Liver (tissue), 9 donors: ENCODE measurements around the gene SYK. TPM values are rescaled to one million over a fixed set of nuclear protein-coding genes. Genes with fewer than 3 reads are reported as not detected.
"Not testable (repeated sequence)": the region's sequence is repeated elsewhere in the genome, so short reads cannot be mapped to it uniquely, and the experiment has no call there.

Source experiments
- DNase-seq: peaks from one replicate; pipeline ENCODE4 v3.0.0-alpha.2; 2017; ENCODE audit warnings: low spot score
- H3K27ac ChIP-seq, 2 donors: one replicate each; pipeline ENCODE4 v1.7.0; 2013; ENCODE audit warnings: inconsistent platforms in 2 of 2, low read length in 2 of 2, control low read depth in 1 of 2, low read depth in 1 of 2, mild to moderate bottlenecking in 1 of 2
- H3K27me3 ChIP-seq, 4 donors: one replicate each; pipeline versions ENCODE4 v1.6.1 to v1.7.0; 2013; ENCODE audit warnings: low read length in 3 of 4, inconsistent platforms in 1 of 4, mild to moderate bottlenecking in 1 of 4, moderate library complexity in 1 of 4; ENCODE audit not compliant: control insufficient read depth in 4 of 4, insufficient read depth in 4 of 4
- H3K36me3 ChIP-seq, 4 donors: one replicate each; pipeline versions ENCODE4 v1.6.1 to v1.7.0; 2013; ENCODE audit warnings: low read length in 3 of 4, mild to moderate bottlenecking in 3 of 4, low read depth in 1 of 4, moderate library complexity in 1 of 4; ENCODE audit not compliant: control insufficient read depth in 4 of 4, insufficient read depth in 3 of 4
- H3K4me1 ChIP-seq, 4 donors: one replicate each; pipeline versions ENCODE4 v1.6.1 to v1.7.0; 2013; ENCODE audit warnings: low read length in 3 of 4, mild to moderate bottlenecking in 3 of 4, moderate library complexity in 1 of 4; ENCODE audit not compliant: control insufficient read depth in 4 of 4, insufficient read depth in 4 of 4
- H3K4me3 ChIP-seq, 3 donors: one replicate each; pipeline versions ENCODE4 v1.6.1 to v1.7.0; 2013; ENCODE audit warnings: low read length in 3 of 3, control low read depth in 1 of 3, low read depth in 1 of 3, mild to moderate bottlenecking in 1 of 3
- H3K9ac ChIP-seq, 2 donors: one replicate each; pipeline ENCODE4 v1.7.0; 2013; ENCODE audit warnings: low read length in 2 of 2, mild to moderate bottlenecking in 2 of 2, moderate library complexity in 2 of 2, control low read depth in 1 of 2, low read depth in 1 of 2
- H3K9me3 ChIP-seq, 4 donors: one replicate each; pipeline versions ENCODE4 v1.6.1 to v1.7.0; 2013; ENCODE audit warnings: low read length in 3 of 4; ENCODE audit not compliant: control insufficient read depth in 4 of 4
- ATF3 ChIP-seq: IDR thresholded peaks from 2 replicates; pipeline ENCODE4 v1.6.1; 2016; ENCODE audit warnings: antibody characterized with exemption
- CTCF ChIP-seq: fragments of 150-350 bp; IDR thresholded peaks from 2 replicates; pipeline ENCODE4 v1.5.1; 2017; ENCODE audit warnings: improper control_type of control experiment, low read depth, low read length; ENCODE audit not compliant: missing input control
- EGR1 ChIP-seq, 2 donors: IDR thresholded peaks; 2 replicates each; pipeline ENCODE4 v1.6.1; 2016 to 2018; ENCODE audit warnings: antibody characterized with exemption in 2 of 2, low read depth in 2 of 2
- FOXA1 ChIP-seq: IDR thresholded peaks from 2 replicates; pipeline ENCODE4 v1.6.1; 2016; ENCODE audit warnings: antibody characterized with exemption
- FOXA2 ChIP-seq: IDR thresholded peaks from 2 replicates; pipeline ENCODE4 v1.6.1; 2016; ENCODE audit warnings: antibody characterized with exemption
- GABPA ChIP-seq, 2 donors: IDR thresholded peaks in 1 of 2; conservative IDR thresholded peaks in 1 of 2; 2 replicates each; pipeline ENCODE4 v1.6.1; 2016; ENCODE audit warnings: antibody characterized with exemption in 2 of 2, mild to moderate bottlenecking in 1 of 2, moderate library complexity in 1 of 2
- HNF4A ChIP-seq, 2 donors: conservative IDR thresholded peaks; 2 replicates each; pipeline ENCODE4 v1.6.1; 2016; ENCODE audit warnings: antibody characterized with exemption in 2 of 2, mild to moderate bottlenecking in 2 of 2
- HNF4G ChIP-seq: IDR thresholded peaks from 2 replicates; pipeline ENCODE4 v1.6.1; 2016; ENCODE audit warnings: antibody characterized with exemption
- JUND ChIP-seq, 2 donors: IDR thresholded peaks; 2 replicates each; pipeline ENCODE4 v1.6.1; 2016; ENCODE audit warnings: antibody characterized with exemption in 2 of 2
- RAD21 ChIP-seq, 2 donors: IDR thresholded peaks; 2 replicates each; pipeline ENCODE4 v1.6.1; 2016; ENCODE audit warnings: antibody characterized with exemption in 2 of 2, mild to moderate bottlenecking in 2 of 2
- RXRA ChIP-seq, 2 donors: IDR thresholded peaks; 2 replicates each; pipeline ENCODE4 v1.6.1; 2017 to 2018; ENCODE audit warnings: antibody characterized with exemption in 2 of 2, mild to moderate bottlenecking in 1 of 2
- SP1 ChIP-seq: IDR thresholded peaks from 2 replicates; pipeline ENCODE4 v1.6.1; 2018; ENCODE audit warnings: antibody characterized with exemption, mild to moderate bottlenecking
- TAF1 ChIP-seq: conservative IDR thresholded peaks from 2 replicates; pipeline ENCODE4 v1.6.1; 2016; ENCODE audit warnings: antibody characterized with exemption, mild to moderate bottlenecking
- YY1 ChIP-seq: IDR thresholded peaks from 2 replicates; pipeline ENCODE4 v1.6.1; 2016; ENCODE audit warnings: antibody characterized with exemption, mild to moderate bottlenecking
- ZBTB33 ChIP-seq: IDR thresholded peaks from 2 replicates; pipeline ENCODE4 v1.6.1; 2016; ENCODE audit warnings: antibody characterized with exemption
- WGBS: extraction: QIAGEN DNeasy Blood & Tissue Kit; methylation state at CpG from one replicate; pipeline ENCODE4 v1.1.7; 2013; 5-methylcytosine and 5-hydroxymethylcytosine counted together
- polyA plus RNA-seq, 2 donors: library from polyadenylated mRNA; stranded (reverse) in 1 of 2; unstranded in 1 of 2; fragments of 200-250 nt in 1 of 2; fragments of >200 nt in 1 of 2; fragmentation: Nextera tagmentation in 1 of 2; extraction: Ambion mirVana in 1 of 2; gene quantifications; one replicate each; pipeline versions ENCODE4 v1.2.1 to v1.2.3, GENCODE V29; 2013 to 2015
- total RNA-seq, 2 donors: library from RNA; depleted of rRNA; stranded (reverse); fragments of >200 nt; gene quantifications; one replicate each; pipeline ENCODE4 v1.2.3, GENCODE V29; 2014
- TF ChIP-seq, protein P1 (sequence below): IDR thresholded peaks from 2 replicates; pipeline ENCODE4 v1.6.1; 2016; ENCODE audit warnings: antibody characterized with exemption
- donor health status: healthy.
- donor health status: healthy.
- donor health status: healthy.
- donor health status: healthy.
- donor health status: healthy.

The SYK gene
- total and polyA plus RNA-seq, 4 donors = 2.0 to 15.4 (median 4.1) TPM

DNA sequence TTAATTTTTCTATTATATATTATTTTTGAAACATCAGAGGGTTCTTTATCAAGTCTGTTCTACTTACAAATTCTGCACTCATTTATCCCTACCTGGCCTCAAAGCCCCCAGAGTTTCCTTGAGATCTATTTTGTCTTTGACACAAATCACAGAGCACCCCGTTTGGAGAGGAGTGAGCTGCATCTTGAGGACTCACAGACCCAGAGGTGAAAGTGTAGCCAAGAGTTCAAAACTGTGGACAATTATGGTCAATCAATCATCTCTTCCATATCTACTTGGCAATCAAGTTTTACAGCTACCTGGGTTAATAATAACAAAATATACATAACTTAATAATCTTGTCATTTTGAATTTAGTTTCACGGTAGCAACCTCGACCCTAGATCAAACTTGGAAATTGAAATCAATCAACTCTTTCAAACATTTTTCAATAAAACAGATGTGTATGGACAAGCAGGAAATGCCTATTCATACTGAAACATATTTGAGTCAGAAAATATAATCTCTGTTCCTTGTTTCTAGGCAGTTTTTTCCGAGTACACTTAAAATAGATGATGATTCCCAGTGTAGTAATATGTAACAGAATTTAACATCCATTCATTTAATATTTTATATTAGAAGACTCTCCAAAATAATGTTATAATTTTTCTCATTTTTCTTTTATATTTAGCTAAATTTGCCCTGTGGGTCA, 13.7 kb upstream of the SYK start:
- 65% methylated on average over 4 of the region's 4 CpGs for WGBS
- DNase-seq = no peak
- Histone ChIP-seq H3K36me3 (no peaks in the 10 kb centered on the region), H3K27ac (no peak overlapping the region), H3K27me3 (no peaks in the 10 kb centered on the region), H3K4me3 (no peak overlapping the region), H3K9ac (no peak overlapping the region), H3K4me1 (no peaks in the 10 kb centered on the region), H3K9me3 (no peaks in the 10 kb centered on the region)
- TF ChIP-seq ZBTB33 = no peak

- not testable (repeated sequence) for H3K27ac ChIP-seq, H3K9ac ChIP-seq, H3K4me1 ChIP-seq, DNase-seq, H3K27me3 ChIP-seq, H3K4me3 ChIP-seq, H3K36me3 ChIP-seq, H3K9me3 ChIP-seq
- WGBS = 79% methylated on average over 1 of the region's 1 CpG
Measured at GRCh38 chr9:90788527-90788926, 13.1 kb upstream of the SYK start.

- Histone ChIP-seq H3K9me3 (no peaks in the 10 kb centered on the region), H3K9ac (no peak overlapping the region), H3K27me3 (no peaks in the 10 kb centered on the region), H3K4me3 (no peak overlapping the region), H3K36me3 (no peaks in the 10 kb centered on the region), H3K4me1 (no peaks in the 10 kb centered on the region), H3K27ac (no peak overlapping the region)
- TF ChIP-seq HNF4G (no peak), EGR1 (IDR thresholded peaks at IDR 0.05; ENCODE audit: low read depth in 2 of 2) (no peak), SP1 (no peak), RAD21 (IDR thresholded peaks at IDR 0.05) (no peak), HNF4A (conservative IDR thresholded peaks at IDR 0.05) (no peak), RXRA (IDR thresholded peaks at IDR 0.05) (no peak)
- TF ChIP-seq, protein P1, sequence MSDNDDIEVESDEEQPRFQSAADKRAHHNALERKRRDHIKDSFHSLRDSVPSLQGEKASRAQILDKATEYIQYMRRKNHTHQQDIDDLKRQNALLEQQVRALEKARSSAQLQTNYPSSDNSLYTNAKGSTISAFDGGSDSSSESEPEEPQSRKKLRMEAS = no peak
- no peak for DNase-seq
- WGBS = 63% methylated on average over 4 of the region's 4 CpGs
Measured at GRCh38 chr9:90789408-90789807, 12.2 kb upstream of the SYK start.

DNA sequence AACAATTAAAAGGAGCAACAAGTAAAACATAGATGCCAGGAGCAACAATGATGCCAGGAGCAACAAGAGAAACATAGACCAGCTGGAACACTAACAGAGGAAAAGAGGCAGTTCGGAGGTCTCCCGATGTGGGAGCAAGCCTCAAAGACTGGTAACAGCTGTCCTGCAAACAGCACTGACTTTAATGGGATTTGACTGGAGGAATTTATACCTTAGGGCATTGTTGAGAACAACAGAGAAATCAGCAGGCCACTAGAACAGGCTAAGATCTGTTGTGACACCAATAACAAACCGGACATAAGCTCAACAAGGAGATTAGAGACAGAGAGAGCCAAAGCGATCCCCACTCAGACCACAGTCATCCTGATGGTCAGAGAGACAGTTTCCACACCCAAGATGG, 11.8 kb upstream of the SYK start:
- no peaks in the 10 kb centered on the region for H3K4me1 ChIP-seq
- WGBS = 79% methylated on average over 4 of the region's 4 CpGs
- H3K27ac ChIP-seq = no peak overlapping the region
- H3K9ac ChIP-seq = no peak overlapping the region
- H3K36me3 ChIP-seq = no peaks in the 10 kb centered on the region
- no peaks in the 10 kb centered on the region for H3K27me3 ChIP-seq
- no peak overlapping the region for H3K4me3 ChIP-seq
- TF ChIP-seq FOXA1 (no peak), RAD21 (IDR thresholded peaks at IDR 0.05) (no peak), CTCF (no peak), SP1 (no peak), GABPA (IDR thresholded peaks at IDR 0.05 in 1 of 2, conservative IDR thresholded peaks at IDR 0.05 in 1 of 2) (no peak), ATF3 (no peak), TAF1 (no peak), RXRA (IDR thresholded peaks at IDR 0.05) (no peak), YY1 (no peak), JUND (IDR thresholded peaks at IDR 0.05) (no peak), ZBTB33 (no peak), FOXA2 (no peak)
- TF ChIP-seq, protein P1 = no peak
- no peak for DNase-seq
- no peaks in the 10 kb centered on the region for H3K9me3 ChIP-seq
